Endothelial cell of umbilical vein (primary cell): Measurements from ENCODE around the gene MYO1H. TPM values are rescaled to one million over a fixed set of nuclear protein-coding genes. Genes with fewer than 3 reads are reported as not detected.

Experiments used
- BruUV-seq: library from RNA; stranded (reverse); fragments of 400-500 nt; replicated peaks from 2 replicates; lab custom pipeline; 2021; lab: Mats Ljungman, UMichigan
- CTCF ChIA-PET: fragments of 300-600, 350-600 bp; sonication (Branson Sonifier 250); formaldehyde crosslinking; loops from one replicate; lab custom pipeline; 2021; ENCODE audit warnings: antibody characterized with exemption, inconsistent platforms; lab: Charles Lee
- POLR2A ChIA-PET: fragments of 300-600, 350-600 bp; sonication (Branson Sonifier 250); formaldehyde crosslinking; loops from one replicate; lab custom pipeline; 2021; ENCODE audit warnings: antibody characterized with exemption, inconsistent platforms; lab: Charles Lee
- DNase-seq: peaks from one replicate; pipeline ENCODE4 v3.0.0-alpha.2; 2011; ENCODE audit warnings: low read depth, low spot score
- FAIRE-seq: peaks from 2 replicates; lab custom pipeline; 2011; peaks lifted over from hg19 to GRCh38; lab: Jason Lieb, UNC
- H2AFZ ChIP-seq: 2 replicates; pipeline ENCODE4 v1.6.0; 2012; ENCODE audit warnings: low read depth, low read length, control low read depth, inconsistent platforms
- H3K27ac ChIP-seq: 2 replicates; pipeline ENCODE4 v1.5.1; 2011; ENCODE audit warnings: low read depth, mild to moderate bottlenecking, control low read depth, low read length, moderate library complexity; ENCODE audit not compliant: insufficient read depth
- H3K27me3 ChIP-seq, 2 experiments: 2 replicates each; pipeline versions ENCODE4 v1.6.0 to v1.6.1; 2011; ENCODE audit warnings: low read length in 2 of 2, mixed read lengths in 1 of 2; ENCODE audit not compliant: control insufficient read depth in 2 of 2, insufficient read depth in 2 of 2
- H3K36me3 ChIP-seq, 2 experiments: 2 replicates in 1 of 2; 3 replicates in 1 of 2; pipeline ENCODE4 v1.5.1; 2011; ENCODE audit warnings: low read length in 2 of 2, mild to moderate bottlenecking in 1 of 2, moderate library complexity in 1 of 2; ENCODE audit not compliant: control insufficient read depth in 2 of 2, insufficient read depth in 2 of 2; ENCODE audit errors: extremely low read depth in 1 of 2
- H3K4me1 ChIP-seq: 3 replicates; pipeline ENCODE4 v1.5.1; 2011; ENCODE audit warnings: mild to moderate bottlenecking, low read length; ENCODE audit not compliant: control insufficient read depth, insufficient read depth; ENCODE audit errors: extremely low read depth
- H3K4me2 ChIP-seq: 2 replicates; pipeline ENCODE4 v1.6.1; 2011; ENCODE audit warnings: low read length, control low read depth, mixed read lengths; ENCODE audit not compliant: insufficient read depth
- H3K4me3 ChIP-seq, 3 experiments: fragments of 200-600 bp in 1 of 3; sonication (generic), shearing (Covaris generic) in 1 of 3; replicated peaks in 1 of 3; 2 replicates each; pipeline ENCODE4 v1.5.1; 2011 to 2016; ENCODE audit warnings: control low read depth in 3 of 3, low read length in 3 of 3, mild to moderate bottlenecking in 2 of 3, inconsistent platforms in 1 of 3, low read depth in 1 of 3, moderate library complexity in 1 of 3; ENCODE audit not compliant: insufficient read depth in 1 of 3
- H3K79me2 ChIP-seq: 2 replicates; pipeline ENCODE4 v1.6.0; 2012; ENCODE audit warnings: low read length, inconsistent platforms; ENCODE audit not compliant: control insufficient read depth, insufficient read depth
- H3K9ac ChIP-seq: replicated peaks from 2 replicates; pipeline ENCODE3; 2011; ENCODE audit warnings: low read length, control low read depth; ENCODE audit not compliant: insufficient read depth; ENCODE audit errors: extremely low read depth
- H3K9me1 ChIP-seq: replicated peaks from 3 replicates; pipeline ENCODE4 v1.6.0; 2011; ENCODE audit warnings: mild to moderate bottlenecking, low read length; ENCODE audit not compliant: control insufficient read depth, insufficient read depth; ENCODE audit errors: extremely low read depth
- H3K9me3 ChIP-seq: replicated peaks from 2 replicates; pipeline ENCODE4 v1.5.1; 2012; ENCODE audit warnings: low read length, inconsistent platforms; ENCODE audit not compliant: control insufficient read depth, insufficient read depth
- H4K20me1 ChIP-seq: replicated peaks from 2 replicates; pipeline ENCODE3; 2011; ENCODE audit warnings: mild to moderate bottlenecking, low read length; ENCODE audit not compliant: control insufficient read depth, insufficient read depth; ENCODE audit errors: extremely low read depth
- EZH2 ChIP-seq: IDR thresholded peaks from 2 replicates; pipeline ENCODE4 v1.6.1; 2012; ENCODE audit warnings: borderline replicate concordance, low read depth, mild to moderate bottlenecking, moderate library complexity, low read length, inconsistent platforms; ENCODE audit not compliant: severe bottlenecking
- FOS ChIP-seq: IDR thresholded peaks from 2 replicates; pipeline ENCODE4 v1.6.1; 2011; ENCODE audit warnings: mild to moderate bottlenecking, low read length, moderate library complexity, borderline replicate concordance; ENCODE audit not compliant: insufficient read depth
- GATA2 ChIP-seq: IDR thresholded peaks from 2 replicates; pipeline ENCODE4 v1.7.0; 2011; ENCODE audit warnings: low read depth, mild to moderate bottlenecking, moderate library complexity, mixed read lengths, low read length; ENCODE audit not compliant: insufficient read length, insufficient read depth
- JUN ChIP-seq: IDR thresholded peaks from 2 replicates; pipeline ENCODE4 v1.6.1; 2011; ENCODE audit warnings: borderline replicate concordance, low read depth; ENCODE audit not compliant: insufficient read length, insufficient read depth
- MYC ChIP-seq: IDR thresholded peaks from one replicate; pipeline ENCODE4 v1.6.1; 2011; ENCODE audit warnings: mild to moderate bottlenecking, low read depth, low read length
- POLR2A ChIP-seq: IDR thresholded peaks from 2 replicates; pipeline ENCODE4 v1.6.1; 2012; ENCODE audit warnings: low read depth, mild to moderate bottlenecking, control low read depth, low read length
- POLR2AphosphoS5 ChIP-seq: IDR thresholded peaks from 2 replicates; pipeline ENCODE4 v1.6.1; 2012; ENCODE audit warnings: low read depth, mild to moderate bottlenecking, control low read depth, low read length, moderate library complexity; ENCODE audit not compliant: insufficient read depth
- dilution Hi-C: fragments of 300-500 bp; cut with MboI; formaldehyde crosslinking; loops from one replicate; pipeline ENCODE4 v1.15.0; 2019; ENCODE audit warnings: low sequenced_read_pairs; ENCODE audit not compliant: extremely low pct_ligation_motif_present
- intact Hi-C: fragments of 100-400 bp; cut with micrococcal nuclease; formaldehyde crosslinking; loops from one replicate; pipeline ENCODE4 v1.10.0; 2022
- polyA plus RNA-seq, 4 experiments: library from polyadenylated mRNA; depleted of rRNA in 3 of 4; stranded (reverse) in 3 of 4; unstranded in 1 of 4; fragments of >200 nt; gene quantifications; 2 replicates each; pipeline versions ENCODE4 v1.2.1 to v1.2.3, GENCODE V29; 2011 to 2012; ENCODE audit warnings: missing spikeins in 1 of 4
- total RNA-seq: library from RNA; stranded (reverse); gene quantifications from 2 replicates; pipeline ENCODE4 v1.2.3, GENCODE V29; 2021
- TF ChIP-seq, protein P1 (sequence below): IDR thresholded peaks from 2 replicates; pipeline ENCODE4 v1.6.1; 2011; ENCODE audit not compliant: insufficient read depth, insufficient read length
- TF ChIP-seq, protein P2 (sequence below), 2 donors: IDR thresholded peaks; 1 replicate in 1 of 2; 2 replicates in 1 of 2; pipeline ENCODE4 v1.5.1; 2011; ENCODE audit warnings: low read length in 2 of 2, mild to moderate bottlenecking in 2 of 2, moderate library complexity in 2 of 2, control low read depth in 1 of 2, inconsistent platforms in 1 of 2, low read depth in 1 of 2; ENCODE audit not compliant: insufficient read depth in 1 of 2; ENCODE audit errors: extremely low read depth in 1 of 2

MYO1H gene
- total and polyA plus RNA-seq, 2 donors (not counting 3 experiments of a cell fraction or from before 2014, with no cell fraction given), result not detected

DNA sequence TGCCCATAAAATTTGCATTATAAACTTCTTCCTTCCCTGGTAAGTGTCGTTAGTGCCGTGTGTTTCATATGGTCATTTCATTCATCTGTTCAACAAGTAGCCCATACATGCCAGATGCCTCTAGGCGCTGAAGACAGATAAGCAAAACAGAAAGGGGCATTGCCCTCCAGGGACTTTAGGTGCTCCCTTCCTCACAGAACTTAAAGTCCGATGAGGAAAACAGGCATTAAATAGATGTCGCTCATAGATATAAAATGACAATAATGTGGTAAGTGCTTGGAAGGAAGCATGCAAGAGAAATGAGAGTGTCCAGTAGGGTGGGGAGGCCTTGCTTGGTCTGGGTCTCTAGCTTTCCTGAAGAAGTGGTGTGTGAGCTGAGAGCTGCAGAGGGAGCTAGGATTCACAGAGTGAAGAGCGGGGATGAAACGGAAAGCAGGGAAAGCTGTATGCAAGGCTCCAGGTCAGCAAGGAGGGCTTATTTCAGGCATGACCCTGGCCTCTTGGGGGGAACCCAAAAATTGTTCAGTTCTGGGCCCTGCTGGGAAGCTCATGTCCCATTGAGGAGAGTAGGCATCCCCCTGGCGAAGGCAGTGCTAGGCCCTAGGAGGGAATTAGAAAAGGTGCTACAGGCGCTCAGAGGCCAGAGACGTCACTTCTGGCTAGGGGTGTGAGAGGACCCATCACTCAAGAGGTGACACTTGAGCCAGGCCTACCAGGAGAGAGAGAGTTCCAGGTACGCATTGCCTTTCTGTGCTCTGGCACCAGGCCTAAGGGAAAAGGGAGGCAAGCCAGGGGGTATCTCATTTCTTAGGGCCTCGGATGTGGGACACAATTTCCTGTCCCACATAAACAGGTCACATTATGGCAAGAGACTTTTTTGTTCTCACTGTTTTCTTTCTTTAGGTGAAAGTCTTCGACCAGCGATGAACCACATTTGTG, 141.6 kb downstream of the MYO1H start:
- ChIA-PET CTCF (interaction anchor here (0.7 to 1.6 kb wide), 2 partner anchors 56 to 61 kb away, joined by 3 to 6 read pairs; no protein-coding TSS in a partner anchor), POLR2A (no interaction called here)
- dilution Hi-C loops, result no loop called here
- H3K79me2 ChIP-seq, result no peaks in the 10 kb centered on the region
- intact Hi-C loops, result no loop called here
- no peak overlapping the region for H2AFZ ChIP-seq
- H3K27ac ChIP-seq, result no peak overlapping the region
- H4K20me1 ChIP-seq, result no peaks in the 10 kb centered on the region
- no peaks in the 10 kb centered on the region for H3K4me1 ChIP-seq
- BruUV-seq, result no TSS peak
- no peaks in the 10 kb centered on the region for H3K9me1 ChIP-seq
- no peak for TF ChIP-seq JUN
- no peak for TF ChIP-seq FOS
- TF ChIP-seq, protein P1, sequence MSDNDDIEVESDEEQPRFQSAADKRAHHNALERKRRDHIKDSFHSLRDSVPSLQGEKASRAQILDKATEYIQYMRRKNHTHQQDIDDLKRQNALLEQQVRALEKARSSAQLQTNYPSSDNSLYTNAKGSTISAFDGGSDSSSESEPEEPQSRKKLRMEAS, result no peak
- no peak for TF ChIP-seq POLR2AphosphoS5
- no peak for TF ChIP-seq POLR2A
- TF ChIP-seq, protein P2, sequence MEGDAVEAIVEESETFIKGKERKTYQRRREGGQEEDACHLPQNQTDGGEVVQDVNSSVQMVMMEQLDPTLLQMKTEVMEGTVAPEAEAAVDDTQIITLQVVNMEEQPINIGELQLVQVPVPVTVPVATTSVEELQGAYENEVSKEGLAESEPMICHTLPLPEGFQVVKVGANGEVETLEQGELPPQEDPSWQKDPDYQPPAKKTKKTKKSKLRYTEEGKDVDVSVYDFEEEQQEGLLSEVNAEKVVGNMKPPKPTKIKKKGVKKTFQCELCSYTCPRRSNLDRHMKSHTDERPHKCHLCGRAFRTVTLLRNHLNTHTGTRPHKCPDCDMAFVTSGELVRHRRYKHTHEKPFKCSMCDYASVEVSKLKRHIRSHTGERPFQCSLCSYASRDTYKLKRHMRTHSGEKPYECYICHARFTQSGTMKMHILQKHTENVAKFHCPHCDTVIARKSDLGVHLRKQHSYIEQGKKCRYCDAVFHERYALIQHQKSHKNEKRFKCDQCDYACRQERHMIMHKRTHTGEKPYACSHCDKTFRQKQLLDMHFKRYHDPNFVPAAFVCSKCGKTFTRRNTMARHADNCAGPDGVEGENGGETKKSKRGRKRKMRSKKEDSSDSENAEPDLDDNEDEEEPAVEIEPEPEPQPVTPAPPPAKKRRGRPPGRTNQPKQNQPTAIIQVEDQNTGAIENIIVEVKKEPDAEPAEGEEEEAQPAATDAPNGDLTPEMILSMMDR (IDR thresholded peaks at IDR 0.05; ENCODE audit: extremely low read depth in 1 of 2, insufficient read depth in 1 of 2, low read depth in 1 of 2, low read length in 2 of 2), result no peak
- no peak for TF ChIP-seq MYC
- TF ChIP-seq GATA2, result no peak
- no peak for TF ChIP-seq EZH2
- FAIRE-seq (no peak), DNase-seq (no peak)
- H3K9ac ChIP-seq, result no peak overlapping the region
- H3K27me3 ChIP-seq, result no peaks in the 10 kb centered on the region
- peaks cover 21 to 44% of the 10 kb centered on the region in 2 experiments for H3K36me3 ChIP-seq
- H3K9me3 ChIP-seq, result no peaks in the 10 kb centered on the region
- no peak overlapping the region for H3K4me2 ChIP-seq
- no peak overlapping the region for H3K4me3 ChIP-seq
